Keratinocyte (primary cell): ENCODE results near the gene TNS2. TPM values are rescaled to one million over a fixed set of nuclear protein-coding genes. Genes with fewer than 3 reads are reported as not detected.

Experiments used
- DNase-seq: peaks from one replicate; pipeline ENCODE4 v3.0.0-alpha.2; 2011; ENCODE audit warnings: low read depth, missing footprints, low spot score
- FAIRE-seq: peaks from 2 replicates; lab custom pipeline; 2011; peaks lifted over from hg19 to GRCh38; lab: Jason Lieb, UNC
- H2AFZ ChIP-seq: 2 replicates; pipeline ENCODE4 v1.6.0; 2012; ENCODE audit warnings: low read length, control low read depth, inconsistent platforms; ENCODE audit not compliant: control insufficient read depth
- H3K27ac ChIP-seq: 2 replicates; pipeline ENCODE4 v1.5.1; 2011; ENCODE audit warnings: low read length; ENCODE audit not compliant: control insufficient read depth, insufficient read depth
- H3K27me3 ChIP-seq: 3 replicates; pipeline ENCODE4 v1.6.0; 2011; ENCODE audit warnings: low read length; ENCODE audit not compliant: control insufficient read depth, insufficient read depth; ENCODE audit errors: extremely low read depth
- H3K36me3 ChIP-seq, 2 experiments: 2 replicates in 1 of 2; 3 replicates in 1 of 2; pipeline ENCODE4 v1.5.1; 2011; ENCODE audit warnings: low read length in 2 of 2, mild to moderate bottlenecking in 1 of 2; ENCODE audit not compliant: control insufficient read depth in 2 of 2, insufficient read depth in 2 of 2; ENCODE audit errors: extremely low read depth in 1 of 2
- H3K4me1 ChIP-seq: 3 replicates; pipeline ENCODE4 v1.5.1; 2011; ENCODE audit warnings: low read length; ENCODE audit not compliant: control insufficient read depth, insufficient read depth; ENCODE audit errors: extremely low read depth
- H3K4me2 ChIP-seq: 3 replicates; pipeline ENCODE4 v1.6.0; 2011; ENCODE audit warnings: low read depth, low read length; ENCODE audit not compliant: control insufficient read depth, insufficient read depth; ENCODE audit errors: extremely low read depth
- H3K4me3 ChIP-seq, 3 experiments: fragments of 200-600 bp in 1 of 3; sonication (generic) in 1 of 3; 2 replicates in 2 of 3; 3 replicates in 1 of 3; pipeline ENCODE4 v1.5.1; 2011 to 2016; ENCODE audit warnings: low read length in 3 of 3, mild to moderate bottlenecking in 3 of 3, control low read depth in 2 of 3, inconsistent platforms in 1 of 3, low read depth in 1 of 3, mixed read lengths in 1 of 3, mixed run types in 1 of 3, moderate library complexity in 1 of 3; ENCODE audit not compliant: control insufficient read depth in 2 of 3, insufficient read depth in 2 of 3; ENCODE audit errors: extremely low read depth in 1 of 3
- H3K79me2 ChIP-seq: 2 replicates; pipeline ENCODE4 v1.6.0; 2012; ENCODE audit warnings: low read length; ENCODE audit not compliant: control insufficient read depth, insufficient read depth
- H3K9ac ChIP-seq: 3 replicates; pipeline ENCODE4 v1.6.0; 2011; ENCODE audit warnings: low read length; ENCODE audit not compliant: control insufficient read depth, insufficient read depth; ENCODE audit errors: extremely low read depth
- H3K9me1 ChIP-seq: 3 replicates; pipeline ENCODE4 v1.6.0; 2011; ENCODE audit warnings: low read length; ENCODE audit not compliant: control insufficient read depth, insufficient read depth; ENCODE audit errors: extremely low read depth
- H3K9me3 ChIP-seq: 2 replicates; pipeline ENCODE4 v1.5.1; 2012; ENCODE audit warnings: low read depth, low read length; ENCODE audit not compliant: control insufficient read depth
- H4K20me1 ChIP-seq: 3 replicates; pipeline ENCODE4 v1.6.0; 2011; ENCODE audit warnings: low read length; ENCODE audit not compliant: control insufficient read depth, insufficient read depth; ENCODE audit errors: extremely low read depth
- EZH2 ChIP-seq: IDR thresholded peaks from one replicate; pipeline ENCODE4 v1.6.1; 2012; ENCODE audit warnings: inconsistent platforms, mild to moderate bottlenecking, low read length, moderate library complexity
- dilution Hi-C: fragments of 300-500 bp; cut with MboI; formaldehyde crosslinking; loops from one replicate; pipeline ENCODE4 v1.7.0; 2020; ENCODE audit warnings: low sequenced_read_pairs; ENCODE audit not compliant: extremely low pct_ligation_motif_present
- polyA plus RNA-seq, 5 experiments: library from polyadenylated mRNA; depleted of rRNA in 3 of 5; stranded (reverse) in 3 of 5; stranded (forward) in 1 of 5; unstranded in 1 of 5; fragments of >200 nt; gene quantifications; 1 replicate in 1 of 5; 2 replicates in 3 of 5; 3 replicates in 1 of 5; pipeline versions ENCODE4 v1.2.1 to v1.2.3, GENCODE V29; 2011 to 2012; ENCODE audit warnings: missing spikeins in 2 of 5, low read depth in 1 of 5, low replicate concordance in 1 of 5
- TF ChIP-seq, protein P1 (sequence below), 3 experiments: IDR thresholded peaks in 1 of 3; conservative IDR thresholded peaks in 1 of 3; optimal IDR thresholded peaks in 1 of 3; 2 replicates in 2 of 3; 3 replicates in 1 of 3; pipeline versions ENCODE3 to v1.5.1; 2011; ENCODE audit warnings: low read length in 3 of 3, mild to moderate bottlenecking in 3 of 3, moderate library complexity in 2 of 3, control low read depth in 1 of 3, inconsistent platforms in 1 of 3; ENCODE audit not compliant: insufficient read depth in 2 of 3; ENCODE audit errors: extremely low read depth in 1 of 3

The TNS2 gene
- polyA plus RNA-seq, 1 donor (not counting 4 experiments of a cell fraction or from before 2014, with no cell fraction given), result 0.80 TPM

DNA sequence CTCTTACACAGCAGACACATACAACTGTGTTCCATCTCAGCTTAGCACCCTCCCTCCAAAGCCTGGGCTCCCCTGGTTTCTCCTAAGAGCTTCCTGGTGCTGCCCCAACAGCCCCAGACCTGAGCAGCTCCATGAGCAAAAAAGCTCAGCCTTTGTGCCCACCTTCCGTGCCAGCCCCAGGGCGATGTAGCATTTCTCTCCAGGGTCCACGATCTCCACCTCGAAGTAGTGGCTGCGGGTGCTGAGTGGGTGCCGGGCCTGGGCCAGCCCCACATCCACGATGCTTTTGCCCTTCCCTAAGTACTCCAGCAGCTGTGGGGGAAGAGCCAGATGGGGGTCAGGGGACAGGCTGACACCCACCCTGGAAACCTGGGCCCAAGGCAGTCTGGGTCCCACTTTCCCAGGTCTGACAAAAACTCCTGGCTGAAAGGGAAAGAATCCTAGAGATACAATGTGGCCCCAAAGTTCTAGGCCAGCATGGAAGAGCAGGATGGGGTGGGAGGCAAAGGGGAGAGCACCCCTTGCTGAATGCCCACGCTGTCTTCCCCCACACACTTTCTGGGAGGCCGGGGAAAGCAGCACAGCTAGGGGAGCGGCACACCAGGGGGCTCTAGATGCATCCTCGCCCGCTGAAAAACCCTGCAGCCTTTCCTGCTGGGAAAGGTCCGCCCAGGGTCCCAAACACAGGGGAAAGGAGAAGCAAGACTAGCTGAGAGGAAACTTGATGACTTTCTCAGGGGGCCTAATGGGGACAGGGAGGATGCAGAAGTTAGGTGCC lies 18.3 kb downstream of the TNS2 start:
- no peak overlapping the region for H2AFZ ChIP-seq
- DNase-seq (no peak), FAIRE-seq (no peak)
- TF ChIP-seq, protein P1, sequence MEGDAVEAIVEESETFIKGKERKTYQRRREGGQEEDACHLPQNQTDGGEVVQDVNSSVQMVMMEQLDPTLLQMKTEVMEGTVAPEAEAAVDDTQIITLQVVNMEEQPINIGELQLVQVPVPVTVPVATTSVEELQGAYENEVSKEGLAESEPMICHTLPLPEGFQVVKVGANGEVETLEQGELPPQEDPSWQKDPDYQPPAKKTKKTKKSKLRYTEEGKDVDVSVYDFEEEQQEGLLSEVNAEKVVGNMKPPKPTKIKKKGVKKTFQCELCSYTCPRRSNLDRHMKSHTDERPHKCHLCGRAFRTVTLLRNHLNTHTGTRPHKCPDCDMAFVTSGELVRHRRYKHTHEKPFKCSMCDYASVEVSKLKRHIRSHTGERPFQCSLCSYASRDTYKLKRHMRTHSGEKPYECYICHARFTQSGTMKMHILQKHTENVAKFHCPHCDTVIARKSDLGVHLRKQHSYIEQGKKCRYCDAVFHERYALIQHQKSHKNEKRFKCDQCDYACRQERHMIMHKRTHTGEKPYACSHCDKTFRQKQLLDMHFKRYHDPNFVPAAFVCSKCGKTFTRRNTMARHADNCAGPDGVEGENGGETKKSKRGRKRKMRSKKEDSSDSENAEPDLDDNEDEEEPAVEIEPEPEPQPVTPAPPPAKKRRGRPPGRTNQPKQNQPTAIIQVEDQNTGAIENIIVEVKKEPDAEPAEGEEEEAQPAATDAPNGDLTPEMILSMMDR (optimal IDR thresholded peaks at IDR 0.05 in 1 of 3, IDR thresholded peaks at IDR 0.05 in 1 of 3, conservative IDR thresholded peaks at IDR 0.05 in 1 of 3; ENCODE audit: extremely low read depth in 1 of 3, insufficient read depth in 2 of 3, low read length in 3 of 3), result no peak
- TF ChIP-seq EZH2, result no peak
- no peaks in the 10 kb centered on the region for H3K9me3 ChIP-seq
- H4K20me1 ChIP-seq, result peaks cover 5% of the 10 kb centered on the region
- H3K79me2 ChIP-seq, result no peaks in the 10 kb centered on the region
- dilution Hi-C loops, result no loop called here
- peaks cover 7% of the 10 kb centered on the region for H3K9me1 ChIP-seq
- H3K36me3 ChIP-seq, result peaks cover 27 to 31% of the 10 kb centered on the region in 2 experiments
- no peak overlapping the region for H3K4me2 ChIP-seq
- H3K27ac ChIP-seq, result peak overlapping the region; percentile 14
- no peak overlapping the region for H3K9ac ChIP-seq
- H3K4me1 ChIP-seq, result peaks cover 30% of the 10 kb centered on the region
- H3K4me3 ChIP-seq, result no peak overlapping the region
- no peaks in the 10 kb centered on the region for H3K27me3 ChIP-seq

DNA sequence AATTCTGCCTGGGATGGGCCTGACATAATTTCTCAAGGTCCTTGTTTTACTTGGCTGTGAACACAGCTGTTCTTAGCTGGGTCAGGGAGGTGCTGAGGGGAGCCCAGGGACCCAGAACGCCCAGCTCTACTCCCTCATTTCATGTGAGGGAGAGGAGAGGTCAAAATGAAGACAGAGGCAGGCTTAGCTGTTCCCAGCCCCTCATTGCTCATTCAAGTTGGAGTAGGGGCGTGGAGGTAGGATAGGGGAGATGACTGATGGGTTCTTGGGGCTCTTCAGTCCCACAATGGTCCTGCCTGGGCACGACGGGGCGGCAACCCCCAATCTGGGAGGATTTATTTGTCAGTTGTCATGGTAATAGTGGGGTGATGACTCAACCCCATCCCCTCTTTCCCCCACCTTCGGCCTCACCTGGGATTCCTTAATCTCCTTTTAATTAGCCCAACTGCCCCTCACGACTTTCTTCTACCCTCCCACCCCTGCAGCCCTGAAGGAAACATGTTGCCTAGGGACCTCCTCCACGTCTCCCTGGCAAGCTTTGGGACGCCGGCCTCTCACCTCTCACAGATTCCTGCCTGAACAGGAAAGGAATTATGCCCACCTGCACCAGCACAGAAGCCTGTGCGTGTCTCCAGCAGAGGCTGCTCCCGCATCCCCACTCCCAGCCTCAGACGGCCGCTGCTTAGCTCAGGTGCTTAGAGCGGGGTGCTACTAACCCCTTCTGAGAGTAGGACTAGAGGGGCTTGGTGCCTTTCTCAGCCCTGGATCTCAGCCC lies 19.1 kb downstream of the TNS2 start:
- Histone ChIP-seq H3K27me3 (no peaks in the 10 kb centered on the region), H4K20me1 (peaks cover 5% of the 10 kb centered on the region), H3K4me1 (peaks cover 30% of the 10 kb centered on the region), H3K27ac (peak overlapping the region; percentile 14), H3K9me1 (peaks cover 7% of the 10 kb centered on the region), H2AFZ (no peak overlapping the region), H3K9me3 (no peaks in the 10 kb centered on the region), H3K4me2 (no peak overlapping the region), H3K36me3 (peaks cover 29 to 34% of the 10 kb centered on the region in 2 experiments), H3K79me2 (no peaks in the 10 kb centered on the region), H3K4me3 (no peak overlapping the region), H3K9ac (no peak overlapping the region)
- DNase-seq, result no peak
- dilution Hi-C loops, result no loop called here
- no peak for FAIRE-seq
- TF ChIP-seq, protein P1 (optimal IDR thresholded peaks at IDR 0.05 in 1 of 3, IDR thresholded peaks at IDR 0.05 in 1 of 3, conservative IDR thresholded peaks at IDR 0.05 in 1 of 3; ENCODE audit: extremely low read depth in 1 of 3, insufficient read depth in 2 of 3, low read length in 3 of 3), result no peak
- TF ChIP-seq EZH2, result no peak
